Stimulated activated CD4-positive, alpha-beta T cell treated with anti-CD3 and anti-CD28 coated beads, TNF-alpha, amount 100 ng/mL, for 24 hours (primary cell): Measurements from ENCODE around the gene LMF1.
A peak's percentile ranks its signal among the peaks of the same experiment; 100 is the strongest.

ENCODE experiments used
- DNase-seq, 3 experiments: peaks; one replicate each; pipeline ENCODE4 v3.0.0-alpha.2; 2020; ENCODE audit warnings: low read depth in 3 of 3

The LMF1 gene

DNA sequence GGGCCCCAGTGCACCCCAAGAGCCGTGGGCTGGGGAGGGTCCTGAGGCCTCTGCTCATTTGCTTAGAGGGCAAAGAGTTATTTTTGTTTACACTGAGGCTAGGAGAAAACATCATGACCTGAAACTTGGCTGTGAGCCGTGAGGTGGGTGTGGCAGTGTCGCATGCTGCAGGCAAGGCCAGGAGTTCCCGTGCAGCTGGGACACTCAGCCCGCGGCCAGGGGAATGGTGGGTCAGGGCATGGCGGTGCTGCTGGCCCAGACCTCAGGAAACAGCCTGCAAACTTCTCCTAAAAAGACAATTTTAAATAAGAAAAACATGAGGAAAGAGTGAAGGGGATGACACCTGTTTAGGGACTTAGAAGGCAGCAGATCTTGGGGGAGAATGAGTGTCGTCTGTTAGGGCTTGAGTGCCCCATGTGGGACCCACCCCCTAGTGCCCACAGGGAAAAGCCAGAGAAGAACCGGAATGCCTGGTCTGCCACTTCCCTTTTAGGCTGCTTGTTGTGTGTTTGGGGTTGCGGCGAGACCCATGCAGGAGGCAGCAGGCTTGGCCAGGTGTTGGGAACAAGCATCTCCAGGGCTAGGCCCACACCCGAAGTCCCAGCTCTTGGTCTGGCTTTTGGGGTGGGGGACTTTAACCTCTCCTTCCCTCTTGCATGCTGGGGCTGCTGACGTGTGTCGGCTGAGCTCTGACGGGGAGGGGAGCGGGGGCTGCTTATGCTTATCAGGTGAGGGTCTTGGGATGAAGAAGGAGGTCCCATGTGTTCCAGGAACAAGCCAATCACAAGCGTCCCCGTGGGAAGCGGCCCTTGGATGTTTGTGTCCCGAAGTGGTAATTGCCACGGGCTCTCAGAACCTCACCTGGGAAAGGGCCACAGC, 89.3 kb downstream of the LMF1 start:
- DNase-seq, result no peak

DNA sequence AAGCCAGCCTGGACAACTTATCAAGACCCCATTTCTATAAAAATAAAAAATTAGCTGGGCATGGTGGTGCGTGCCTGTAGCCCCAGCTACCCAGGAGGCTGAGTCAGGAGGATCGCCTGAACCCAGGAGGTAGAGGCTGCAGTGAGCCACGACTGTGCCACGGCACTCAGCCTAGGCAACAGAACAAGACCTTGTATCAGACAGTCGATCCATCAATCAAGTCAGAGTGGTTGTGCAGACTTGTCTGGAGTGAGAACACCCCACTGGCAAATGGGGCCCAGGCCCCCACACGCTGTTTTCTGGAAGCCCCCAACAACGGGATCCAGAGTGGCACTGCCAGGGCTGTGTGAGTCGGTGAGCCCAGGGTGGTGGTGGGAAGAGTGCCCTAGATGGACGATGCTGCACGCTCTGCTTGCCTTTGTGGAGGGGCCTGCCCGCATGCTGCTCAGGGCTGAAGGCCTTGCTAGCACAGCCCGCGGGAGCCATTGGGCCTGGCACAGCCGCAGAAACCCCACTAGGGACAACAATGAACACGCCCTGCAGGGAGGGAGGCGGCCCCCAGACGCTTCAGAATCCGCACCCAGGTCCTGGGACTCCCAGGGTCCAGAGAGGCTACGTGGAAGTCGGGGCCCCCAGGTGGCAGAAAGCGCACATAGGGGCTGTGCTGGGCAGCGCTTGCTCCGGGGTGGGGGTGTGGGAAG, 90.2 kb downstream of the LMF1 start:
- DNase-seq, result no peak

DNA sequence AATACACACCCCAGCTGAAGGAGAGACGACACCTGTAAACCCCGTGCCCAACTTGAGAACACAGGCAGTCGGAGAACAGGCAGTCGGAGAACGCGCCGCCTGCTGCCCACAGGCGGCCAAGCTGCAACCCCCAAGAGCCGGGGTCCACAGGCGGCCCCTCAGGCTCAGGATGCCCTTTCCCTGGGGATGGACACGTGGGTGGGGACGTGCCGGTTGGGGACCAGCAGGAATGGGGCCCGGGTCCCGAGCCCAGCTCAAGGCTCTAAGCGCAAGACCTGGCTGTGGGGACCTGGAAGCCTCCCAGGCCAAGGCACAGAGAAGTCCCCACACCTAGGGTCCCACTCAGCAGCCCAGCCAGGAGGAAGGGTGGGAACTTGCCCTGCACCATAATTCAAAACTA, 90.8 kb downstream of the LMF1 start:
- DNase-seq, result no peak

DNA sequence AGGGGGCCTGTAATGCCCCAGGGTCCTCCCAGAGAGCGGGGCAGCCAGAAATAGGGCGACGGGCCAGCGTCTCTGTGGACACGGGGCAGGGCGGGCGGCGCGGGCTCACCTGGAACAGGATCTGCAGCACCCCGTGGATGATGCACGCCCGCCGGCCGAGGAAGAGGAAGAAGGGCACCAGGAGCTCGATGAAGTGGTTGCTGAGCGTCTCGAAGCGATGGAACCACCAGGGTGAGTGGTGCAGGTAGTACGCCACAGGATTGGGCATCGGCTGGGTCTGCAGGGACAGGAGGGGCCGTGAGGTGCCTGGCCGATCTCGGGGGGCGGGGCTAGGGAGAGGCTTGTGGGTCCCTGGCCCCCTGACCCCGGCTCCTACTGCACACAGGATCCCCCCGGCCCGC, 91.3 kb downstream of the LMF1 start:
- no peak for DNase-seq

DNA sequence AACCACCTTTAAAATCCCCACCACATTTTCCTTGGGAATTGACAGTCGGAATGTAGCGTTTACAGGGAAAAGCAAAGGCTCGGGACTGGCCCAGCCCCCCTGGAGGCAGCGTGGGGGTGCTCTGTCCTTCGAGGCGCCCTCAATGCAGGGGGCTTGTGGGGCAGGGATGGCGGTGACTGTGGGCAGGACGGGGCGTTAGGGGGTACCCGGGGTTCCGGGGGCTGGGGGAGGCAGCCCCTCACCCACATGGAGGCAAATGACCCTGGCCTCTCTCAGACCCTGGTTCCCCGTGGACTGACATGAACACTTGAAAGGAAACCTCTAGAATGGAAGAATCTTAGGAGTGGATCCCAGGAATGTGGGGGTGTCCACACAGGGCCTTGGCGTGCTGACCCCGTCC, 91.9 kb downstream of the LMF1 start:
- DNase-seq, result no peak

DNA sequence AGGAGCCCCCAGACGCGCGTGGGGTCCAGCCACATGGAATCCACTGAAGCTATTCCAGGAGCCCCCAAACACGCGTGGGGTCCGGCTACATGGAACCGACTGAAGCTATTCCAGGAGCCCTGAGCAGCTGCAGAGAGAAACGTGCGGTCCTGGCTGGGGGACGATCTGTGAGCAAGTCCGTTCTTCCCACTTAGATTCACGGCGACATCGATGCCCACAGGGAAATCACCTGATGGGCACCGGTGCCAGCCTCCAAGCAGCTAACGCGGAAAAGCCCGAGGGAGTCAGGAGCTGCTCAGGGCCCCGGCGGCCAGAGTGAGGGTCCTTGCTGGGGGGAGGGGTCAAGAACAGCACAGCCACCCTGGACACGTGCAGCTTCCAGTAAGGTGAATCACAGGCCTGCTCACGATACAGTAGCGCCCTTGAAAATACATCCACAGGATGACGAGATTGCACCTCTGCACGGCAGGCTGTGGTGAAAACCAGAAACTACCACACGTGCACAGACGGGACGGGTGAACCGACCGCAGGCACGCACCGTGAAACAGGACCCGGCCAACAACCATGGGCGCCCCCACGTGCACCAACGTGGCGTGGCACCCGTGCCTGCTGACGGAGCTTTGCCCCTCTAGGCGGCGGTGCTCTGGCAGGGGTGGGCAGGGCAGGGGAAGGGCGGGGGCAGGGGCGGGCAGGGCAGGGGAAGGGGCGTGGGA, 92.6 kb downstream of the LMF1 start:
- DNase-seq, result peak in 1 of 3 experiments; percentile 37

DNA sequence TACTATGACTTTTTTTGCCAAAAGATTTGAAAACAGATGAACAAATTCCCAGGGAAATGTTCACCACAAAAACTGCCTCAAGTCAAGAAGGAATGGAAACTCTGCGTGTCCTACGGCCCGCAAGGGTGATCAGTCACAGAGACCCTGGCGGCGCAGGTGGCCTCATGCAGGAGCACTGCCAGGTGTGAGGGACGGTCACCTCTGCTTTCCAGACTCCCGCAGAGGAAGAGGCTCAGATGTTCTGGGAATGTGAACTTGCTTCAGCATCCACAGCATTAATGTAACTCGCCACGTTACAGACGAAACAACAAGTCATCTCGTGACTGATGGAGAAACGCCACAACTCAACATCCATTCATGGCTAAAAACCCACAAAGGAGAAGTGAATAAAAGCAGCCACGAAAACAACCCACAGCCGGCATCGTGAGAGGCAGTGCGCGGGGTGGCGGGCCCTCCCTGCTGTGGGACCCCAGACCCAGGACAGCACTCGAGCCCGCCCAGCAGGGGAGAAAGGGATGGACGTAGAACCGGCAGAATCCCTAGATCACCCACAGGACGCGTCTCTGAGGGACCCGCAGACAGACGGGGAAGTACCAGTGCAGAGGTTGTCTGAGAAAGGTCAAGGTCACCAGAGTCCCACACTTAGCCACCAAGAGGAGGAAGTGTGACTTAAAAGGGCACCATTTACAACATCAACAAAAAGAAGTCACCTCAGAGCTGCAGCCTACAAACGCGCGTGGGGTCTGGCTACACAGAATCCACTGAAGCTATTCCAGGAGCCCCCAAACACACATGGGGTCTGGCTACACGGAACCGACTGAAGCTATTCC, 93.3 kb downstream of the LMF1 start:
- no peak for DNase-seq

DNA sequence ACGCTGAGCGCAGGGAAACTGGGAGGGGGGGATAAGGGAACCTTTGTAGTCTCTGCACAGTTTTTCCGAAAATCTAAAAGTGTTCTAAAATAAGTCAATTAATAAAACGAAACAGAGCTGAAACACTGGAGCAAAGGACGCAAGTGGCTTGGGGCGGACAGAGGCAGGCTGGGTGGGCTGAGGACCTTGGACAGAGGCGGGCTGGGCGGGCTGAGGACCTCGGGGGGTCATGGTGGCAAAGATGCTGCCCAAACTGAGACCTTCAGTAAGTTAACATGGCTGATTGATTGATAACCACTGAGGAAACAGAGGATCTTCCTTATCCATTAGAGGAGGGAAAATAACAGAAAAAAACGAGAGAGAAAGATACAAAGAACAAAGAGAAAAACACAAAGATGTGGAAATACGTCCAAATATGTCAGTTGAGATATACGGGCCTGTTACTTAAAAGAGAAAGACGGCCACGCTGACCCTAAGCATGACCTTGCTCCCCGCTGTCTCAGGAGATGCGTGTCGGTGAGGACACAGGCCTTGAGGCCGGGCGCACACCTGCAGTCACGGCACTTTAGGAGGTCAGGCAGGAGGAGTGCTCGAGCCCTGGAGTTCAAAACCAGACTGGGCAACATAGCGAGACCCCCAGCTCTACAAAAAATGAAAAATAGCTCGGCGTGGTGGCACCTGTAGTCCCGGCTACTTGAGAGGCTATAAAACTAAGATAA, 94.1 kb downstream of the LMF1 start:
- no peak for DNase-seq

DNA sequence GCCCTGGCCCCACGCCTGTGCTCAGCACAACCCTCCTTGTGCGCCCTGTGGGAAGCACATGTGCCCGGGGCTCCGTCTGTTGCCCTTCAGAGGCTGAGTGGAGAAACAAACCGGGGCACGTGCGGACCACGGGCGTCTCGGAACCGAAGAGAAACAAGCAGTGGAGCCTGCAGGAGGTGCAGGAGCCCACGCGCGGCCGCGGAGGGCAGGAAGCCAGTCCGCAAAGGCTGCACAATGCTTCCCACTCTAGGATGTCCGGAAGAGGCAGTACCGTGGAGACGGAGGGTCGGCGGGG, 94.8 kb downstream of the LMF1 start:
- DNase-seq, result no peak

DNA sequence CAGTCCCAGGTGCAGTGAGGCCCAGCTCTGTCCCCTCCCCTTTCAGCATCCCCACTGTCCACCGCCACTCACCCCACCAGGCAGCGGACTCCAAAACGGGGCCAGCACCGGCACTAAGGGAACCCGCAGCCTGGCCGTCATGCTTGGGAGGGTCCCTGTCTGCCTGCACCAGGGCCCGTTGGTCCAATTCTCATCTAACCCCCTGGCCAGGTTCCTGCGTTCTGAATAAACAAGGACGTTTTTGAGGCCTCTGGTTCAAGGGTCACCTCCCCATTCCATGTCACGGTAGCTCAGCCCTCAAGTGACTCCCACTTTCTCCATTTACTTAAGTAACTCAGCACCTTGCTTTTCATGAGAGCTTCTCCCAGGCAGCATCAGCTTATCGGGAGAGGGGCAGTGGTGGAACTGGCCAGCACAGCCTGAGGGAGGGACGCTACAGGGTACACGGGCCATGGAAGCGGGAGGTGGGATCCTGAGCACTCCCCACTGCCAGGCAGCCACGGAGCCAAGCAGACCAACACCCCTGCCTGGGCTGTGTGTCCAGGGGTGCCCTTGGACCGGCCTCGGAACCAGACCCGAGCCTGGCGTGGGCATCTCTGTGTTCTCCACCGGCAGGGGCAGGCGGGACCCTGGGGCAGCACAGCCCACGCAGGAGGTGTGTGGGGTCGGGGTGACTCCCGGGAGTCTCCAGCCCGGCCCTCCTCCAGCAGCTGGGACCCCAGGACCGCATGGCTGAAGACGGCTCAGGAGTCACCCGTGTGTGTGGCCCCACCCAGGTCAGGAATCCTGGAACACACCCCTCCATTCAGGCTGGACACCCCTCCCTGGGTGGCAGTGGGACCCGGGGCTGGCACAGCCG, 95.4 kb downstream of the LMF1 start:
- DNase-seq, result no peak

DNA sequence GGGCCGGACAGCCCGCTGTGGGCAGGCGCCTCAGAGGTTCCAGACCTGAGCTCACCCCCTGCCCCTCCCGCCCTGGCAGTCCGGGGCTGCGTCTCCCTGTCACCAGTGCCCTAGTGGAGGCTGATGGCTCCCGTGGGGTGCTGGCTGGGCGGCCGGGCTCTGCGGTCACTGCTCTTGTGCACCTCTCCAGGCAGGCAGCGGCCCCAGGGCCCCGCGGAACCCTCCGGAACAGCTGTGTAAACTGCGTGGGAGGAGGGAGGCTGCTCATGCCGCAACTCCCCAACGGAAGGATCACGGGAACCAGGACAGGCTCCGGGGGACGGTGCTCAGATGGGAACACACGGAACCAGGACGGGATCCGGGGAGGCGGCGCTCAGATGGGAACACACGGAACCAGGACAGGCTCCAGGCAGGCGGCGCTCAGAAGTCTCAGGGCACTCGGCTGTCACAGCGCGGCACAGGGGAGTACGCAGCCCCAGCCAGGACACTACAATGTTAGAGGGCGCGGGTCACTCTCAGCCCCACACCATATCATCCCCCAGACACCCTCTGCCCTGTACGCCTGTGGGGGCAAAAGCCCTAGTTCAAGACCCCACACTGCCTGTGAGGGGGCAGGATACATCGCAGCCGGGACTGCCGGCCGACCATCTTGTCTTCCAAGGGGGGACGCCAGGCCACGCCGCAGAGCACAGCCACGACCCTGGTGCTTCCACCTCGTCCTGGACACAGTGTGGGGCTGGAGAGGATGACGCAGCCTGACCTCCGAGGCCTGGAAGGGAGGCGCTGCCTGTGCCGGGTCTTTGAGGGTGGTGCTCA, 96.2 kb downstream of the LMF1 start:
- DNase-seq, result no peak

DNA sequence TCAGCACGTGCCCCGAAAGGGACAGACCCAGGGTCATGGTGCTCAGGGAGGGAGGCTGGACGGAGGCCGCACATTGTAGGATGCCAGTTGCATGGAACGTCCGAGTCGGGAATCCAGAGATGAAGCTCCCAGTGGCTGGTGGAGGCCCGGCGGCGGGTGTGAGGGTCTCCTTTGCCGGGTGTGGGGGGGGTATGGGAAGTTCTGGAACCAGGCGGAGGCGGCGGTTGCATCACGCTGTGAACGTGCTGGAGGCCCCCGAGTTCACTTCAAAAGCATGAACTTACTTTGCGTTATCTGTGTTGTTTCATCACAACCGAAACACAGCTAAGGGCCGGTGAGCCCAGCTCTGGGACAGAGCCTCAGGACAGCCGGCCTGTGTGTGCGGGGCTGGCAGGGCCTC, 96.9 kb downstream of the LMF1 start:
- DNase-seq, result no peak

DNA sequence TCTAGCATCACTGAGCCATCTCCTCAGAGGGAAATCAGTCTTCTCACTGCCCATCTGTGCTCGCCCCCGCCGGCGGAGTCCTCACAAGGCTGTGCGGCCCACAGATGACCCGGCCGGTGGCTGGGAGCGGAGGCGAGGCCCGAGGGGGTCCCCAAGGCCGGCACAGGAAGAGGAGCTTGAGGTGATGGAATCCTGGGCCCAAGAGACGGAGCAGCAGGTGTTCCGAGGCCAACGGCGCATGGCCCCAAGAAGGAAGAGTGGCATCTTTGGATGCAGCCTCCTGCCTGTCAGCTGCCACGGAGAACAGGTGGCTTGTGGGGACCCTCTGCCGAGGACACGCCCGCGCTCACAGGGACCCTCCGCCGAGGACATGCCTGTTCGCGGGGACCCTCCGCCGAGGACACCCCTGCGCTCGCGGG, 97.5 kb downstream of the LMF1 start:
- DNase-seq, result no peak

DNA sequence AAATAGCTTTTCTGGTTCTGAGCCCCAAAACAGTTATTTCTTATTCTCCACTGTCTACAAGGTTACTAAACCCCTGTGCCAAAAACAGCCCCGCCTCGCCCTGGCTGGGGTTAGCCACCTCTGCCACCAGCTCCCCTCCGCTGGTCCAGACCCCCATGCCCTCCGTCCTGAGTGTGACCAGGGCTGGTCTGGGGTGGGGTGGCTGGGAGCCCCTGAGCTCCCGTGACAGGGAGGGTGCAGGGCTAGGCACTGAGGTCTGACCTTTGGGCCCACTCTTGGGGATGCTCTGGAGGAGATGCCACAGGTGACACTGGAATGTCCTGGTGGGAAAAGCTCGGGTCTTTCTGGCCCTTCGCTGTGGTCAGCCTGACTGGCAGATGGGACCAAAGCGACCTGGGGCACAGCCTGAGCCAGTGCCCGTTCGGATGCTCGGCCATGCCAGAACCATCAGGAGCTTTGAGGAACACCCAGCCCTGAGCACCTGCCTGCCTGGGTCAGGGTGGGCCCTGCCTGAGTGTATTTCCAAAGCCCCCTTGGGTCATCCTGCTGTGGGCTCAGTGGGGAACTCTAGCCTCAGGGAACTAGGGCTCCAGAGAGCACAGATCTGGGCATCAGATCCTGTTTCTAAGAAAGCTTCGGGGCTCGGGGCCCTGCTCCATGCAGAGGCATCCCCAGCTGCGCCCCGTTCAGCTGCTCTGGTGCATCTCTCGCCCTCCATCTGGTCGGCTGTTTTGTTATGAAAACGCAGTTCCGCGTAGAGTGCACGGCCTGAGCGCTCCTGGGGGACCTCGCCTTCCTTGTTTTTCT, 98.1 kb downstream of the LMF1 start:
- no peak for DNase-seq

DNA sequence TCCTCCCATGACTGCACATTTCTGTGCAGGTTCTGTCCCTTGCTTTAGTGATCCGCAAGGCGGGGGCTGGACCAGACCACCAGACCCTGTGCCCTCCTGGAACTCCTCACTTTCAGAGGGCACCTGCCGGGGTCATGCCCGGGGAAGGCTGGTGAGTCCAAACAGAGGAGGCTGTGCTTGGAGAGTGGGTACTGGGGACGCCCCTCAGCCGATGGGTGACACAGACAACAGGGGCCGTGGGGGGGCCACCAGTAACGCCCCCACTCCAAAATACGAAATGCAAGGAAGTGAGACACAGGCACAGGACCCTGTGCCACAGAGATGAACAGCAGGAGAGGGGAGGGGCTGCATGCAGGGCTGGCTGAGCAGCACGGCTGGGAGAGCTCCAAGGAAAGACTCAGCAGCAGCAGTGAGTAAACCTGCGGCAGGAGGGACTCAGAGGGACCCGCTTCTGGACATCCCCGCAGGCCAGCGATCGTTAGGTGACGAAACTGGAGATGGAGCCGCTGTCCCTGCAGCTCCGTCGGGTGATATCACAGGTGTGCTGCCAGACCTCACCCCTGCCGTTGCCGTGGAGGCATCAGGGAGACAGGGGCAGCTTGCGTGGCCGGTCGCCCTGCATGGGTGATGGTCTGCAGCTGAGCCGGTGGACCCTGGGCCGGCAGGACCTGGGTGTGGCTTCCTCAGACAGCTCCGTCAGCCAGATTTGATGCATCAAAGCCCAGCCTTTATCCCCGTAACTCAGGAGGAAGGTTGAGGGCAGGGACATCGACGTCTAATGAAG, 99.0 kb downstream of the LMF1 start:
- DNase-seq, result no peak

DNA sequence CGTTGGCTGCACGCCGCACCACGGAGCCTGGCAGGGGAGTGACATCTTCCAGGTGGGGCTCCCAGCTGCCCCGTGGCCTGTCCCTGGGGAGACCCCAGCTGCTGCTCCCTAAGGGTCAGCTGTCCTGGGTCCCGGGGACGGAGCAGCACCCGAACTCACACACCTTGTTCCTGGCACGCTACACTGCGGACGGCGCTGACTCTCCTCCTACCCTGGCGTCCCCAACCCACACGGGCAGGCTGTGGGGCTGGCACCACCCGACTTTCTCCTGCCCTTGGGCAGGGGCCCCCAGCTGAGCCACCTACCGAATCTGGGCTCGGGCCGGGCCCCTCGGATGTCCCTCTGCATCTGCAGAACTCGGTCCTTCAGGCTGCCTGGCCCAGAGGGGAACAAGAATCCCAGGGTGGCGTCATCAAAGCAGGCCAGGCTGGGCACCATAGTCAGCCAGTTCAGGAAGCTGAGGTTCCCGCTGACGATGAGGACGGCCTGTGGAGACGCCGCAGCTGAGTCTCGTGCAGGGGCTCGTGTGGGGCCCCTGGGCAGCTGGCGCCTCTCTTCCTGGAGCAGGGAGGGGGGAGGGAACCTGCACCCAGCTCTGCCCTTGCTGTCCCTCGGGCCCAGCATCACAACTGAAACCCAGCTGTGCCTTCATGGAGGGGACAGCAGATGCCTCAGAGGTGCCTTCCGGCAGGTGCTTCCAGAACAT, 99.8 kb downstream of the LMF1 start:
- no peak for DNase-seq
